B cell (primary cell): Measurements from ENCODE around the gene TRMT2B. TPM values are rescaled to one million over a fixed set of nuclear protein-coding genes. Genes with fewer than 3 reads are reported as not detected.

Experiments
- ATAC-seq: fragments of 200-7000 bp; cut with Tn5 transposase; one replicate; pipeline ENCODE4 v1.10.0; 2021; ENCODE audit warnings: low read depth, mild to moderate bottlenecking, moderate number of reproducible peaks, moderate library complexity
- CTCF ChIA-PET: fragments of 350-600 bp; sonication (Branson Sonifier 250); formaldehyde crosslinking; loops from one replicate; lab custom pipeline; 2021; ENCODE audit warnings: antibody characterized with exemption, inconsistent platforms; lab: Charles Lee
- POLR2A ChIA-PET: fragments of 350-600 bp; sonication (Branson Sonifier 250); formaldehyde crosslinking; loops from one replicate; lab custom pipeline; 2021; ENCODE audit warnings: antibody characterized with exemption; lab: Charles Lee
- DNase-seq: peaks from one replicate; pipeline ENCODE4 v3.0.0; 2013
- H2AFZ ChIP-seq: 2 replicates; pipeline ENCODE4 v1.6.1; 2012; ENCODE audit warnings: mild to moderate bottlenecking, low read depth, low read length; ENCODE audit not compliant: insufficient read depth, poor library complexity, severe bottlenecking
- H3K27ac ChIP-seq, 2 donors: 1 replicate in 1 of 2; 2 replicates in 1 of 2; pipeline ENCODE4 v1.5.1; 2012 to 2013; ENCODE audit warnings: low read length in 2 of 2, mild to moderate bottlenecking in 2 of 2, moderate library complexity in 1 of 2
- H3K27me3 ChIP-seq, 4 experiments: fragments of 200-600 bp in 1 of 4; sonication (generic) in 1 of 4; replicated peaks in 1 of 4; 1 replicate in 2 of 4; 2 replicates in 2 of 4; pipeline versions ENCODE4 v1.6.1 to v1.7.0; 2013 to 2016; ENCODE audit warnings: low read length in 3 of 4, mild to moderate bottlenecking in 2 of 4, mixed read lengths in 1 of 4, moderate library complexity in 1 of 4; ENCODE audit not compliant: insufficient read depth in 4 of 4, control insufficient read depth in 3 of 4; ENCODE audit errors: control extremely low read depth in 1 of 4
- H3K36me3 ChIP-seq, 2 experiments: replicated peaks in 1 of 2; 1 replicate in 1 of 2; 2 replicates in 1 of 2; pipeline versions ENCODE4 v1.6.1 to v1.7.1; 2013; ENCODE audit warnings: low read length in 1 of 2; ENCODE audit not compliant: insufficient read depth in 2 of 2, control insufficient read depth in 1 of 2; ENCODE audit errors: control extremely low read depth in 1 of 2, extremely low read depth in 1 of 2
- H3K4me1 ChIP-seq, 2 donors: fragments of 200-600 bp in 1 of 2; sonication (generic) in 1 of 2; 1 replicate in 1 of 2; 2 replicates in 1 of 2; pipeline versions ENCODE4 v1.5.1 to v1.6.1; 2013 to 2017; ENCODE audit warnings: low read length in 2 of 2; ENCODE audit not compliant: control insufficient read depth in 2 of 2, insufficient read depth in 2 of 2
- H3K4me2 ChIP-seq: replicated peaks from 2 replicates; pipeline ENCODE3; 2012; ENCODE audit warnings: mild to moderate bottlenecking, low read depth, low read length; ENCODE audit not compliant: poor library complexity, severe bottlenecking
- H3K4me3 ChIP-seq, 5 experiments: fragments of 200-600 bp in 1 of 5; sonication (generic) in 1 of 5; 1 replicate in 3 of 5; 2 replicates in 2 of 5; pipeline versions ENCODE4 v1.5.1 to v1.7.0; 2011 to 2016; ENCODE audit warnings: low read length in 4 of 5, mild to moderate bottlenecking in 4 of 5, low read depth in 2 of 5, control low read depth in 1 of 5, moderate library complexity in 1 of 5; ENCODE audit not compliant: insufficient read depth in 1 of 5; ENCODE audit errors: control extremely low read depth in 1 of 5, extremely low read depth in 1 of 5
- H3K79me2 ChIP-seq: fragments of 200-600 bp; sonication (generic); one replicate; pipeline ENCODE4 v1.6.0; 2016; ENCODE audit warnings: low read length; ENCODE audit not compliant: control insufficient read depth, insufficient read depth
- H3K9ac ChIP-seq: fragments of 200-600 bp; sonication (generic); 2 replicates; pipeline ENCODE4 v1.6.1; 2017; ENCODE audit warnings: mild to moderate bottlenecking, low read length, moderate library complexity
- H3K9me3 ChIP-seq, 3 donors: one replicate each; pipeline versions ENCODE4 v1.6.1 to v1.7.1; 2013; ENCODE audit warnings: low read length in 2 of 3; ENCODE audit not compliant: control insufficient read depth in 2 of 3, insufficient read depth in 1 of 3; ENCODE audit errors: control extremely low read depth in 1 of 3
- H4K20me1 ChIP-seq: 2 replicates; pipeline ENCODE4 v1.6.0; 2012; ENCODE audit warnings: mild to moderate bottlenecking, low read length; ENCODE audit not compliant: insufficient read depth, control insufficient read depth, poor library complexity, severe bottlenecking
- H3K27ac Mint-ChIP-seq: one replicate; pipeline ENCODE4 v1.8.0; 2021; ENCODE audit warnings: mixed read lengths
- H3K27me3 Mint-ChIP-seq: one replicate; pipeline ENCODE4 v1.8.0; 2021; ENCODE audit warnings: mixed read lengths
- H3K4me1 Mint-ChIP-seq: one replicate; pipeline ENCODE4 v1.8.0; 2021; ENCODE audit warnings: mixed read lengths
- H3K4me3 Mint-ChIP-seq: one replicate; pipeline ENCODE4 v1.8.0; 2021; ENCODE audit warnings: mixed read lengths
- H3K9me3 Mint-ChIP-seq: one replicate; pipeline ENCODE4 v1.8.0; 2022; ENCODE audit warnings: mixed read lengths; ENCODE audit not compliant: insufficient read depth
- CTCF ChIP-seq: fragments of 200-600 bp; IDR thresholded peaks from one replicate; pipeline ENCODE4 v1.8.0; 2022; ENCODE audit warnings: antibody characterized with exemption, mild to moderate bottlenecking
- EZH2 ChIP-seq: IDR thresholded peaks from 2 replicates; pipeline ENCODE4 v1.6.1; 2012; ENCODE audit warnings: borderline replicate concordance, low read depth, mild to moderate bottlenecking, moderate library complexity, low read length; ENCODE audit not compliant: insufficient read depth, poor library complexity, severe bottlenecking
- WGBS: methylation state at CpG from one replicate; pipeline ENCODE4 v1.1.5; 2013; ENCODE audit warnings: missing lambda C conversion rate; ENCODE audit not compliant: insufficient coverage; 5-methylcytosine and 5-hydroxymethylcytosine counted together
- intact Hi-C: fragments of 100-400 bp; cut with micrococcal nuclease; formaldehyde crosslinking; loops from one replicate; pipeline ENCODE4 v1.10.0; 2022
- polyA plus RNA-seq: library from polyadenylated mRNA; depleted of rRNA; stranded (reverse); fragments of >200 nt; gene quantifications from 2 replicates; pipeline ENCODE4 v1.2.3, GENCODE V29; 2012
- total RNA-seq, 2 donors: library from RNA; stranded (reverse); fragments of 120-200 nt in 1 of 2; gene quantifications; 1 replicate in 1 of 2; 2 replicates in 1 of 2; pipeline versions ENCODE4 v1.2.3 to v1.2.4, GENCODE V29; 2013 to 2022

The TRMT2B gene
- total and polyA plus RNA-seq, 2 donors (not counting 1 experiment from before 2014, with no cell fraction given), result 30.9 to 51.2 TPM

- Mint-ChIP-seq H3K27me3 (no peaks in the 10 kb centered on the region), H3K9me3 (no peaks in the 10 kb centered on the region), H3K27ac (no peak overlapping the region), H3K4me3 (no peak overlapping the region), H3K4me1 (no peaks in the 10 kb centered on the region)
- Histone ChIP-seq H2AFZ (no peak overlapping the region), H3K36me3 (peaks cover 0 to 2% of the 10 kb centered on the region in 2 experiments), H3K27ac (no peak overlapping the region), H3K9ac (no peak overlapping the region), H3K4me1 (no peaks in the 10 kb centered on the region), H3K79me2 (no peaks in the 10 kb centered on the region), H3K4me3 (no peak overlapping the region), H3K9me3 (no peaks in the 10 kb centered on the region), H3K4me2 (no peak overlapping the region), H4K20me1 (no peaks in the 10 kb centered on the region), H3K27me3 (no peaks in the 10 kb centered on the region)
- CTCF ChIA-PET, result no interaction called here
- POLR2A ChIA-PET, result no interaction called here
- intact Hi-C loops, result no loop called here
- WGBS, result 93% methylated on average over 3 of the region's 6 CpGs
- TF ChIP-seq CTCF, result no peak
- TF ChIP-seq EZH2, result no peak
- DNase-seq (no peak), ATAC-seq (no peak)
These were observed 71.1 kb downstream of the TRMT2B start for GRCh38 chrX:100980608-100981497.

DNA sequence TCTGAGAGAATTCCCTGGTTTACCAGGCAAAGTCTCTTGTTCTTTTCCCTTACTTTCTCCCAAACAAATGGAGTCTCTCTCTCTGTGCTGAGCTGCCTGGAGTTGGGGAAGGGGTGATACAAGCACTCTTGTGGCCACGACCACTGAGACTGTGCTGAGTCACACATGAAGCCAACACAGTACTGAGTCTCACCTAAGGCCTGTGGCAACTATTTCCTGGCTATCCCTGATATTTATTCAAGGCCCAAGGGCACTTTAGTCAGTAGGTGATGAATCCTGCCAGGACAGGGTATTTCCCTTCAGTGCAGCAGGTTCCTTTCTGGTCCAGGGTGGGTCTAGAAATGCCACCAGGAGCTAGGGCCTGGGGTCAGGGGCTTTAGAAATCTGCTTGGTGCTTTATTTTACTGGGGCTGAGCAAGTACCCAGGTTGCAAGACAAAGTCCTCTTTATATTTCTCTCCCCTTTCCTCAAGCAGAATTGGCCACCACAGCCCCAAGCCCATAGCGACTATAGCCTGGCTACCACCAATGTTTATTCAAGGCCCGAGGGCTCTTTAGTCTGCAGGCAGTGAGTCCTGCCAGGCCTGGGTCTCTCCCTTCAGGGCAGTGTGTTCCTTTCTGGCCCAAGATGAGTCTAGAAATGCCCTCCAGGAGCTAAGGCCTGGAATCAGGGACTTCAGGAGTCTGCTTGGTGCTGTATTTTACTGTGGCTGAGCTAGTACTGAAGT, 71.9 kb downstream of the TRMT2B start:
- no peak overlapping the region for H3K4me2 ChIP-seq
- no peak overlapping the region for H2AFZ ChIP-seq
- H3K27ac Mint-ChIP-seq, result no peak overlapping the region
- DNase-seq, result no peak
- H4K20me1 ChIP-seq, result no peaks in the 10 kb centered on the region
- intact Hi-C loops, result no loop called here
- H3K4me3 Mint-ChIP-seq, result no peak overlapping the region
- no CpG with 5 or more reads among the region's 3 CpGs for WGBS
- H3K27ac ChIP-seq, result no peak overlapping the region
- H3K27me3 Mint-ChIP-seq, result no peaks in the 10 kb centered on the region
- H3K9ac ChIP-seq, result no peak overlapping the region
- TF ChIP-seq CTCF (no peak), EZH2 (no peak)
- H3K9me3 Mint-ChIP-seq, result no peaks in the 10 kb centered on the region
- no peaks in the 10 kb centered on the region for H3K4me1 ChIP-seq
- POLR2A ChIA-PET, result no interaction called here
- no peaks in the 10 kb centered on the region for H3K79me2 ChIP-seq
- H3K9me3 ChIP-seq, result no peaks in the 10 kb centered on the region
- no peaks in the 10 kb centered on the region for H3K27me3 ChIP-seq
- H3K4me1 Mint-ChIP-seq, result no peaks in the 10 kb centered on the region
- CTCF ChIA-PET, result no interaction called here
- no peak for ATAC-seq
- H3K4me3 ChIP-seq, result no peak overlapping the region
- H3K36me3 ChIP-seq, result peaks cover 0 to 2% of the 10 kb centered on the region in 2 experiments
